Panc1 (cell line): ENCODE data around the gene CEP162. TPM values are rescaled to one million over a fixed set of nuclear protein-coding genes. Genes with fewer than 3 reads are reported as not detected.
"Not testable (repeated sequence)": the region's sequence is repeated elsewhere in the genome, so short reads cannot be mapped to it uniquely, and the experiment has no call there.

Source experiments
- ATAC-seq: fragments of 200-7000 bp; cut with Tn5 transposase; 2 replicates; pipeline ENCODE4 v1.9.1; 2020; ENCODE audit warnings: mild to moderate bottlenecking, moderate library complexity
- BruUV-seq: library from RNA; stranded (reverse); fragments of 400-500 nt; replicated peaks from 2 replicates; lab custom pipeline; 2021; lab: Mats Ljungman, UMichigan
- CTCF ChIA-PET: fragments of 300-600 bp; sonication (Branson Sonifier 250); formaldehyde crosslinking; loops from one replicate; lab custom pipeline; 2022; ENCODE audit warnings: antibody characterized with exemption; lab: Charles Lee
- POLR2A ChIA-PET: fragments of 300-600 bp; sonication (Branson Sonifier 250); formaldehyde crosslinking; loops from one replicate; lab custom pipeline; 2022; ENCODE audit warnings: antibody characterized with exemption; lab: Charles Lee
- DNase-seq: peaks from one replicate; pipeline ENCODE4 v3.0.0-alpha.2; 2010; ENCODE audit warnings: low read depth, low spot score
- H3K27ac ChIP-seq: 2 replicates; pipeline ENCODE4 v1.5.1; 2011; ENCODE audit warnings: mild to moderate bottlenecking, low read length, inconsistent platforms
- H3K27me3 ChIP-seq: fragments of 200-500 bp; sonication (Bioruptor generic); 2 replicates; pipeline ENCODE4 v1.6.0; 2014; ENCODE audit warnings: low read length, inconsistent platforms; ENCODE audit not compliant: control insufficient read depth, insufficient read depth
- H3K36me3 ChIP-seq: fragments of 200-500 bp; sonication (Bioruptor generic); 2 replicates; pipeline ENCODE4 v1.5.1; 2014; ENCODE audit warnings: inconsistent platforms, mild to moderate bottlenecking, low read length, moderate library complexity; ENCODE audit not compliant: control insufficient read depth, insufficient read depth
- H3K4me1 ChIP-seq: 2 replicates; pipeline ENCODE4 v1.5.1; 2011; ENCODE audit warnings: inconsistent platforms, mild to moderate bottlenecking, low read length, moderate library complexity; ENCODE audit not compliant: control insufficient read depth, insufficient read depth
- H3K4me3 ChIP-seq, 2 experiments: 2 replicates each; pipeline ENCODE4 v1.5.1; 2011 to 2012; ENCODE audit warnings: low read depth in 2 of 2, low read length in 2 of 2, mild to moderate bottlenecking in 2 of 2, inconsistent platforms in 1 of 2, moderate library complexity in 1 of 2
- H3K9me3 ChIP-seq: fragments of 200-500 bp; sonication (Bioruptor generic); 2 replicates; pipeline ENCODE4 v1.5.1; 2014; ENCODE audit warnings: low read depth, mild to moderate bottlenecking, inconsistent platforms, low read length, moderate library complexity; ENCODE audit not compliant: control insufficient read depth, insufficient read depth
- CTCF ChIP-seq: fragments of 450-650 bp; IDR thresholded peaks from 2 replicates; pipeline ENCODE4 v1.5.1; 2017; ENCODE audit warnings: mild to moderate bottlenecking
- POLR2AphosphoS5 ChIP-seq: IDR thresholded peaks from 2 replicates; pipeline ENCODE4 v1.6.1; 2012; ENCODE audit warnings: mild to moderate bottlenecking, low read depth, low read length, moderate library complexity
- REST ChIP-seq, 2 experiments: IDR thresholded peaks; 2 replicates each; pipeline ENCODE4 v1.6.1; 2011 to 2012; ENCODE audit warnings: low read depth in 2 of 2, control low read depth in 1 of 2, low read length in 1 of 2, mild to moderate bottlenecking in 1 of 2, moderate library complexity in 1 of 2; ENCODE audit not compliant: insufficient read depth in 1 of 2
- SIN3A ChIP-seq: IDR thresholded peaks from 2 replicates; pipeline ENCODE4 v1.6.1; 2012; ENCODE audit warnings: low read depth, mild to moderate bottlenecking, low read length, moderate library complexity, borderline replicate concordance; ENCODE audit not compliant: insufficient read depth
- TCF7L2 ChIP-seq: IDR thresholded peaks from 2 replicates; pipeline ENCODE4 v1.6.1; 2011; ENCODE audit warnings: mild to moderate bottlenecking, low read depth, low read length, inconsistent platforms
- in situ Hi-C: cut with HindIII; loops from 2 replicates; pipeline ENCODE4 v1.10.0; 2016; ENCODE audit warnings: low sequenced_read_pairs, low pct_unique_long_range_greater_than_20kb
- intact Hi-C: fragments of 100-400 bp; cut with micrococcal nuclease; formaldehyde crosslinking; loops from one replicate; pipeline ENCODE4 v1.10.0; 2022; ENCODE audit not compliant: unreplicated experiment
- total RNA-seq: library from RNA; stranded (reverse); gene quantifications from one replicate; pipeline ENCODE4 v1.2.1, GENCODE V29; 2021; ENCODE audit not compliant: unreplicated experiment

The CEP162 gene
- total RNA-seq, 1 experiment from 2014 or later = 5.3 TPM

DNA sequence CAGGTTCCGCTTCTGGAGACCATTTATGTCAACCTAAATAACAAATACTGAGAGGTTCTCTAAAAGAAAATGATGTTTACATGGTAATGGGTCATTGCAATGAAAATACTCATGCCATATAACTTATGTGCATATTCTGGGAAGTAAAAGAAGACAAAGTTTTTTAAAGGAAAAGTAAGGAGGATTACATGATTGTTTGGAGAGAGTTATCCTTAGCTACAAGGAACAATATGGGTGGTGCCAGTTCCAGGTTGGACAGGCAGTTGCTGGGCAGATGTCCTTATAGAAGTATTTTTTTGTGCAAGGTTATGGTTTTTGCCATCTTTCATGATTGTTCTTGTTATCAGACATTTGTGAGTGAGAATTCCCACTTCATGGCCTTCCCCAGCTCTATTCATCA is 141.4 kb downstream of the CEP162 start:
- TF ChIP-seq POLR2AphosphoS5 = no peak
- TF ChIP-seq CTCF = no peak
- TF ChIP-seq REST (IDR thresholded peaks at IDR 0.05; ENCODE audit: insufficient read depth in 1 of 2, low read depth in 2 of 2, low read length in 1 of 2) = no peak
- TF ChIP-seq SIN3A = no peak
- TF ChIP-seq TCF7L2 = no peak
- peaks cover 5% of the 10 kb centered on the region; the same call in 1 of the 2 replicates for H3K27me3 ChIP-seq
- no peak overlapping the region for H3K4me3 ChIP-seq
- POLR2A ChIA-PET = no interaction called here
- no peak overlapping the region for H3K27ac ChIP-seq
- H3K36me3 ChIP-seq = no peaks in the 10 kb centered on the region
- DNase-seq (no peak), ATAC-seq (no peak)
- CTCF ChIA-PET = interaction anchor here (0.7 kb wide), 1 partner anchor 216 kb away, joined by 3 read pairs; no protein-coding TSS in a partner anchor
- no peaks in the 10 kb centered on the region for H3K4me1 ChIP-seq
- BruUV-seq = no TSS peak
- in situ Hi-C loops = no loop called here
- intact Hi-C loops = no loop called here
- H3K9me3 ChIP-seq = no peaks in the 10 kb centered on the region

DNA sequence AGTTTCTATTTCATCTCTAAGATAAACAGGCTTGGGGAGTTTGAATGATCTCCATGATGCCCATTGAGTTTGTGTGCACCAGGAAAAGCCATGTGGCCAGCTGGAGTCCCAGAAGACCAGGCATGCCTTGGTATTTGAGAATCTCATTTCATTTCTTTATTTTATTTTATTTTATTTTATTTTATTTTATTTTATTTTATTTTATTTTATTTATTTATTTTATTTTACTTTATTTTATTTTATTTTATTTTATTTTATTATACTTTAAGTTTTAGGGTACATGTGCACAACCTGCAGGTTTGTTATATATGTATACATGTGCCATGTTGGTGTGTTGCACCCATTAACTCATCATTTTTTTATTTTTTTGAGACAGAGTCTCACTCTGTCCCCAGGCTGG is 142.7 kb downstream of the CEP162 start:
- H3K36me3 ChIP-seq, DNase-seq, H3K9me3 ChIP-seq, H3K4me1 ChIP-seq, CTCF ChIA-PET, ATAC-seq, in situ Hi-C loops, H3K27ac ChIP-seq, H3K4me3 ChIP-seq, H3K27me3 ChIP-seq, intact Hi-C loops, BruUV-seq, POLR2A ChIA-PET: not testable (repeated sequence)

GRCh38 chr6:84082689-84083265 is 144.7 kb downstream of the CEP162 start:
- ChIA-PET CTCF (no interaction called here), POLR2A (interaction anchor here (0.6 kb wide), 1 partner anchor 470 kb away, joined by 4 read pairs; no protein-coding TSS in a partner anchor)
- Histone ChIP-seq H3K36me3 (no peaks in the 10 kb centered on the region), H3K4me1 (no peaks in the 10 kb centered on the region), H3K9me3 (no peaks in the 10 kb centered on the region), H3K27ac (no peak overlapping the region), H3K27me3 (peaks cover 2% of the 10 kb centered on the region; the same call in 1 of the 2 replicates), H3K4me3 (no peak overlapping the region)
- BruUV-seq = no TSS peak
- no peak for DNase-seq
- no peak for TF ChIP-seq POLR2AphosphoS5
- no peak for TF ChIP-seq SIN3A
- no peak for TF ChIP-seq TCF7L2
- no peak for TF ChIP-seq REST (IDR thresholded peaks at IDR 0.05; ENCODE audit: insufficient read depth in 1 of 2, low read depth in 2 of 2, low read length in 1 of 2)
- no peak for TF ChIP-seq CTCF
- in situ Hi-C loops = no loop called here
- ATAC-seq = no peak
- intact Hi-C loops = no loop called here
